GM10266 (cell line): ENCODE data around the gene POU2AF1.

Experiments used
- DNase-seq: peaks from one replicate; pipeline ENCODE4 v3.0.0; 2012; ENCODE audit errors: extremely low spot score
- TF ChIP-seq, protein P1 (sequence below): IDR thresholded peaks from 2 replicates; pipeline ENCODE4 v1.5.1; 2012; ENCODE audit warnings: mild to moderate bottlenecking, low read depth; ENCODE audit not compliant: control insufficient read depth, insufficient read depth; ENCODE audit errors: missing control alignments

Gene POU2AF1

GRCh38 chr11:111416231-111416960 lies 37.3 kb upstream of the POU2AF1 start:
- no peak for DNase-seq
- TF ChIP-seq, protein P1, sequence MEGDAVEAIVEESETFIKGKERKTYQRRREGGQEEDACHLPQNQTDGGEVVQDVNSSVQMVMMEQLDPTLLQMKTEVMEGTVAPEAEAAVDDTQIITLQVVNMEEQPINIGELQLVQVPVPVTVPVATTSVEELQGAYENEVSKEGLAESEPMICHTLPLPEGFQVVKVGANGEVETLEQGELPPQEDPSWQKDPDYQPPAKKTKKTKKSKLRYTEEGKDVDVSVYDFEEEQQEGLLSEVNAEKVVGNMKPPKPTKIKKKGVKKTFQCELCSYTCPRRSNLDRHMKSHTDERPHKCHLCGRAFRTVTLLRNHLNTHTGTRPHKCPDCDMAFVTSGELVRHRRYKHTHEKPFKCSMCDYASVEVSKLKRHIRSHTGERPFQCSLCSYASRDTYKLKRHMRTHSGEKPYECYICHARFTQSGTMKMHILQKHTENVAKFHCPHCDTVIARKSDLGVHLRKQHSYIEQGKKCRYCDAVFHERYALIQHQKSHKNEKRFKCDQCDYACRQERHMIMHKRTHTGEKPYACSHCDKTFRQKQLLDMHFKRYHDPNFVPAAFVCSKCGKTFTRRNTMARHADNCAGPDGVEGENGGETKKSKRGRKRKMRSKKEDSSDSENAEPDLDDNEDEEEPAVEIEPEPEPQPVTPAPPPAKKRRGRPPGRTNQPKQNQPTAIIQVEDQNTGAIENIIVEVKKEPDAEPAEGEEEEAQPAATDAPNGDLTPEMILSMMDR = no peak

DNA sequence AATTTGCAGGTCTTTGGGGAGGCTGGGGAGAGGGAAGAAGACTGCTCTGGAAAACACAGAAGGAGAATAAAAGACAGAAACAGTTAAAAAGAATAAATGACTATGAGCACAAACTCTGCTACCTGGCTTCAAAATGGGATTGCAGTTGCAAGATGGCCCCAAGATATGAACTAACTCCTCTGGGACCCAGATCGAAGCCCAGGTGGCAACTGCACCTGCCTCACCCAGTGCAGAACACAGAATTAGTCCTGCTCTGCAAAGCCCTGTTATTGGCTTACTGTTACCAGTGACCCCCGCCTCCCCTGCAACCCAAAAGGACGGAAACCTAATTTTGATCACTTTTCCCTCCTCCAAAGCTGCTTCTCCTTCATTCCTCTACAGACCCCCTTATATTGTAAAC lies 35.9 kb upstream of the POU2AF1 start:
- TF ChIP-seq, protein P1 = no peak
- no peak for DNase-seq

GRCh38 chr11:111414267-111414931 lies 35.3 kb upstream of the POU2AF1 start:
- DNase-seq = peak; percentile 57
- TF ChIP-seq, protein P1 = no peak

- TF ChIP-seq, protein P1 = no peak
- no peak for DNase-seq
Observed at GRCh38 chr11:111413849-111414248, 34.8 kb upstream of the POU2AF1 start.

DNA sequence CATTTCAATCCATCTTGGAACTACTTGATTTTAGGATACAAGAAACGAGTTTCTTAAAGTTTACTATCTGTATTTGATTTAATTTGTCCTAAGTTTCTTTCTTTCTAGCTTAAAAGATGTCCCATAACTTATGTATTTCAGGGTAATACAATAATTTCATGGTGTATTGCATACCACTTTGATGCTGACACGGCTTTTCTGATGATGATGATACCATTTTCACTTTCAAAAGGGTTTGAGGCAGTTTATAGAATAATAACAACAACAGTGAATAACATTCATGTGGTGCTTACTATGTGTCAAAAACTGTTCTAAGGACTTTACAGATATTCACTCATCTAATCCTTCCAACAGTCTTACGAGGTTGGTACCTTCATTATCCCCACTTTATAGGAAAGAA lies 33.2 kb upstream of the POU2AF1 start:
- TF ChIP-seq, protein P1 = no peak
- no peak for DNase-seq

DNA sequence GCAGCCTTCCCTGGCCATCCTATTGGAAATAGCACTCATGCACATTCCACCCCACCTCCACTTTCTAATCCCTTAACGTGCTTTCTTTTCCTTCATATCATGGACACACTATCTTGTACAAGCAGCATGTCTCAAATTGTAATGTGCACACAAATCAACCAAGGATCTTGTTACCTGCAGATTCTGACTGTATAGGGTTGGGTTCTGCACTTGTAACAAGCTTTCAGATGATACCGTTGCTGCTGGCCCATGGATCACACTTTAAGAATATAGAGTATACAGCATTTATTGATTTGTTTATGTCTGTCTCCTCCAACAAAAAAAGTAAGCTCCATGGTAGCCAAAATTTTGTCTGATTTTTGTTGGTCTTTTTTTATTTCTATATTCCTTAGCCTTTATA lies 32.4 kb upstream of the POU2AF1 start:
- no peak for DNase-seq
- TF ChIP-seq, protein P1 = no peak

DNA sequence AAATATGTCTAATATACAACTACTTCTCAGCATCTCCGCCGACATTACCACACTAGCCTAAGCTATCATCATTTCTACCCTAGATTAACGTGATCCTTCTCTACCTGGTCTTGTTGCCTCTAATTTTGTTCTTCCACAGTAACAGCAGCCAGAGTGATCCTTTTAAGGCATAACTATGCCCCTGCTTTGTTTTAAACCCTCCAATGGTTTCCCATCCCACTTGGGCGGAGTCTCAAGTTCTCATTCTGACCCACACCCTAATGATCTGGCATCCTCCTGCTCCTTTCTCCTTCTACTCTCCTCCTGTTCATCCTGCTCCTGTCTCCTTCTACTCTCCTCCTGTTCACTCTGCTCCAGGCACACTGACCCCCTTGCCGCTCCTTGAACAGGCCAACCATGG lies 31.9 kb upstream of the POU2AF1 start:
- DNase-seq = no peak
- TF ChIP-seq, protein P1 = no peak
